SK-N-SH (cell line): Measurements from ENCODE around the gene SLC12A4. TPM values are rescaled to one million over a fixed set of nuclear protein-coding genes. Genes with fewer than 3 reads are reported as not detected.
A peak's percentile ranks its signal among the peaks of the same experiment; 100 is the strongest.

Experiments used
- CTCF ChIA-PET: fragments of 300-600, 350-600 bp; formaldehyde crosslinking; extraction: SDS; loops from one replicate; lab custom pipeline; 2021; lab: Yijun Ruan, JAX
- POLR2A ChIA-PET: fragments of 350-600 bp; sonication (Branson Sonifier 250); formaldehyde crosslinking; extraction: SDS; loops from one replicate; lab custom pipeline; 2020; ENCODE audit warnings: antibody characterized with exemption, inconsistent platforms; lab: Yijun Ruan, JAX
- DNase-seq: peaks from one replicate; pipeline ENCODE4 v3.0.0; 2012
- H2AFZ ChIP-seq: fragments of 200-600 bp; sonication (generic); 2 replicates; pipeline ENCODE4 v1.8.1; 2016; ENCODE audit warnings: antibody characterized with exemption, mild to moderate bottlenecking, low read depth
- H3F3A ChIP-seq: fragments of 200-600 bp; sonication (generic); replicated peaks from 2 replicates; pipeline ENCODE3; 2016; ENCODE audit warnings: antibody characterized with exemption, mild to moderate bottlenecking; ENCODE audit not compliant: insufficient read depth
- H3K27ac ChIP-seq, 2 experiments: fragments of 200-500 bp in 1 of 2; fragments of 200-600 bp in 1 of 2; sonication (Bioruptor generic) in 1 of 2; sonication (generic), shearing (Covaris generic) in 1 of 2; 2 replicates each; pipeline versions ENCODE4 v1.5.1 to v1.6.1; 2014 to 2016; ENCODE audit warnings: low read depth in 2 of 2, inconsistent platforms in 1 of 2, low read length in 1 of 2, mild to moderate bottlenecking in 1 of 2, mixed read lengths in 1 of 2
- H3K27me3 ChIP-seq: fragments of 200-600 bp; sonication (generic), shearing (Covaris generic); 2 replicates; pipeline ENCODE4 v1.6.1; 2016; ENCODE audit warnings: mixed run types; ENCODE audit not compliant: insufficient read depth
- H3K36me3 ChIP-seq, 2 experiments: fragments of 200-500 bp in 1 of 2; fragments of 200-600 bp in 1 of 2; sonication (Bioruptor generic) in 1 of 2; sonication (generic) in 1 of 2; replicated peaks in 1 of 2; 2 replicates each; pipeline versions ENCODE3 to v1.5.1; 2014 to 2016; ENCODE audit warnings: low read length in 1 of 2, mild to moderate bottlenecking in 1 of 2; ENCODE audit not compliant: insufficient read depth in 2 of 2, control insufficient read depth in 1 of 2
- H3K4me1 ChIP-seq, 2 experiments: fragments of 200-500 bp in 1 of 2; fragments of 200-600 bp in 1 of 2; sonication (Bioruptor generic) in 1 of 2; sonication (generic), shearing (Covaris generic) in 1 of 2; 2 replicates each; pipeline versions ENCODE4 v1.5.1 to v1.6.1; 2014 to 2016; ENCODE audit warnings: low read depth in 1 of 2, low read length in 1 of 2, mixed run types in 1 of 2; ENCODE audit not compliant: insufficient read depth in 2 of 2, control insufficient read depth in 1 of 2
- H3K4me2 ChIP-seq: fragments of 200-600 bp; sonication (generic), shearing (Covaris generic); 2 replicates; pipeline ENCODE4 v1.6.1; 2017; ENCODE audit warnings: mixed run types
- H3K4me3 ChIP-seq, 2 experiments: fragments of 200-500 bp in 1 of 2; fragments of 200-600 bp in 1 of 2; sonication (Bioruptor generic) in 1 of 2; sonication (generic), shearing (Covaris generic) in 1 of 2; 2 replicates each; pipeline versions ENCODE4 v1.5.1 to v1.8.1; 2014 to 2016; ENCODE audit warnings: low read depth in 2 of 2, inconsistent platforms in 1 of 2, low read length in 1 of 2, mild to moderate bottlenecking in 1 of 2, mixed read lengths in 1 of 2, moderate library complexity in 1 of 2
- H3K79me2 ChIP-seq: fragments of 200-600 bp; sonication (generic); 2 replicates; pipeline ENCODE4 v1.8.1; 2017; ENCODE audit warnings: mild to moderate bottlenecking; ENCODE audit not compliant: insufficient read depth
- H3K9ac ChIP-seq: fragments of 200-600 bp; sonication (generic); 2 replicates; pipeline ENCODE4 v1.6.1; 2017; ENCODE audit warnings: mixed run types
- H3K9me2 ChIP-seq: fragments of 200-600 bp; sonication (generic); 2 replicates; pipeline ENCODE4 v1.6.1; 2017; ENCODE audit warnings: mixed run types
- H3K9me3 ChIP-seq: fragments of 200-600 bp; sonication (generic); 2 replicates; pipeline ENCODE4 v1.6.1; 2017; ENCODE audit warnings: mixed run types, mild to moderate bottlenecking, moderate library complexity
- H4K20me1 ChIP-seq: fragments of 200-600 bp; sonication (generic); 2 replicates; pipeline ENCODE4 v1.6.1; 2017; ENCODE audit warnings: mild to moderate bottlenecking, mixed run types; ENCODE audit not compliant: insufficient read depth
- ELF1 ChIP-seq: IDR thresholded peaks from 2 replicates; pipeline ENCODE4 v1.4.0; 2012
- FOSL2 ChIP-seq: IDR thresholded peaks from 2 replicates; pipeline ENCODE4 v1.4.0; 2012; ENCODE audit warnings: low read depth, mild to moderate bottlenecking, moderate library complexity, borderline replicate concordance
- FOXM1 ChIP-seq: IDR thresholded peaks from 2 replicates; pipeline ENCODE4 v1.4.0; 2012; ENCODE audit warnings: low read depth, mild to moderate bottlenecking
- JUND ChIP-seq: IDR thresholded peaks from 2 replicates; pipeline ENCODE4 v1.4.0; 2012
- MXI1 ChIP-seq: IDR thresholded peaks from 2 replicates; pipeline ENCODE4 v1.6.1; 2012; ENCODE audit warnings: mild to moderate bottlenecking, low read depth, low read length, improper control_type of control experiment
- NFIC ChIP-seq: IDR thresholded peaks from 2 replicates; pipeline ENCODE4 v1.4.0; 2012; ENCODE audit warnings: borderline replicate concordance
- RAD21 ChIP-seq: IDR thresholded peaks from 2 replicates; pipeline ENCODE4 v1.6.1; 2012; ENCODE audit warnings: mild to moderate bottlenecking, low read length
- RXRA ChIP-seq: IDR thresholded peaks from 2 replicates; pipeline ENCODE4 v1.4.0; 2012; ENCODE audit warnings: low read depth, mild to moderate bottlenecking, borderline replicate concordance
- SIN3A ChIP-seq: IDR thresholded peaks from 2 replicates; pipeline ENCODE4 v1.6.1; 2012; ENCODE audit warnings: low read depth, mild to moderate bottlenecking, low read length, moderate library complexity, borderline replicate concordance
- YY1 ChIP-seq: IDR thresholded peaks from 2 replicates; pipeline ENCODE4 v1.4.0; 2012; ENCODE audit warnings: low read depth, mild to moderate bottlenecking
- WGBS: methylation state at CpG from one replicate; pipeline ENCODE4 v1.1.6; 2017; ENCODE audit warnings: low lambda C conversion rate; 5-methylcytosine and 5-hydroxymethylcytosine counted together
- polyA plus RNA-seq, 3 experiments: library from polyadenylated mRNA; depleted of rRNA; stranded (reverse); fragments of >200 nt; gene quantifications; 2 replicates each; pipeline ENCODE4 v1.2.3, GENCODE V29; 2012
- TF ChIP-seq, protein P1 (sequence below): fragments of 200-600 bp; sonication (generic); IDR thresholded peaks from 2 replicates; pipeline ENCODE4 v1.6.1; 2017; ENCODE audit warnings: antibody characterized with exemption, mild to moderate bottlenecking, moderate library complexity
- TF ChIP-seq, protein P2 (sequence below): IDR thresholded peaks from 2 replicates; pipeline ENCODE4; 2012

SLC12A4 gene
- polyA plus RNA-seq, 1 of the 3 experiments (the other 2 are of a cell fraction), result 75.8 TPM

DNA sequence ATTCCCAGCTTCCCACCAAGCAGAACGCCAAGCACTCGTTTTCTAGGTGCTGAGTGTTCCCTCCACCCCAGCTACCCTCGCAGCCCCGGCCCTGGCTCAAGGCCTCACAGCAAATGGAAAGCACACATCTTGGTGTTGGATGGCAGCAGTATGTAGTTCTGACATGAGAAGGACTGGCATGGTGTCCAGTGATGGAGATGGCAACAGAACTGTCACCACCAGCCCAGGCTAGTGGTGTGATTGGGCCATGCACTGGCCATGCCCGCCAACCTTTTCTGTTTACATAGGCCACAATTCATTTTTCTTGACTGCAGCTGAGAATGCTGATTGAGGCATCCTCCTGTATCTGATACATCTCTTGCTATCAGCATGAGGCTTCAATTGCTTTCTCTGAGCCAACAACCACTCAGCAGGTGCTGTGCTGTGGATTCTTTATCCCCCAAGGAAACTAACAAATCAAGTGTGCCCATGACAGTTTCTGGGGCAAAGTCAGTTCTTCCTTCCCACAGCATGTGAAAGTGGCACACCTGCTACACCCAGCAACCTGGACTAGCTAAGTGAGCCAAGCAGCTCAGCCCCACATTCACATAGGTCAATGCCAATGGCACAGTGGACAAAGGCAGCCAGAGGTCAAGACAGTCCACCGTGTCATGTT is 3.8 kb downstream of the SLC12A4 start (continued):
- no peak for TF ChIP-seq JUND
- TF ChIP-seq FOXM1, result no peak
- TF ChIP-seq, protein P1, sequence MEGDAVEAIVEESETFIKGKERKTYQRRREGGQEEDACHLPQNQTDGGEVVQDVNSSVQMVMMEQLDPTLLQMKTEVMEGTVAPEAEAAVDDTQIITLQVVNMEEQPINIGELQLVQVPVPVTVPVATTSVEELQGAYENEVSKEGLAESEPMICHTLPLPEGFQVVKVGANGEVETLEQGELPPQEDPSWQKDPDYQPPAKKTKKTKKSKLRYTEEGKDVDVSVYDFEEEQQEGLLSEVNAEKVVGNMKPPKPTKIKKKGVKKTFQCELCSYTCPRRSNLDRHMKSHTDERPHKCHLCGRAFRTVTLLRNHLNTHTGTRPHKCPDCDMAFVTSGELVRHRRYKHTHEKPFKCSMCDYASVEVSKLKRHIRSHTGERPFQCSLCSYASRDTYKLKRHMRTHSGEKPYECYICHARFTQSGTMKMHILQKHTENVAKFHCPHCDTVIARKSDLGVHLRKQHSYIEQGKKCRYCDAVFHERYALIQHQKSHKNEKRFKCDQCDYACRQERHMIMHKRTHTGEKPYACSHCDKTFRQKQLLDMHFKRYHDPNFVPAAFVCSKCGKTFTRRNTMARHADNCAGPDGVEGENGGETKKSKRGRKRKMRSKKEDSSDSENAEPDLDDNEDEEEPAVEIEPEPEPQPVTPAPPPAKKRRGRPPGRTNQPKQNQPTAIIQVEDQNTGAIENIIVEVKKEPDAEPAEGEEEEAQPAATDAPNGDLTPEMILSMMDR, result no peak
- no peak for TF ChIP-seq RXRA
- no peak for TF ChIP-seq MXI1
- TF ChIP-seq SIN3A, result no peak
- no peak for TF ChIP-seq YY1

DNA sequence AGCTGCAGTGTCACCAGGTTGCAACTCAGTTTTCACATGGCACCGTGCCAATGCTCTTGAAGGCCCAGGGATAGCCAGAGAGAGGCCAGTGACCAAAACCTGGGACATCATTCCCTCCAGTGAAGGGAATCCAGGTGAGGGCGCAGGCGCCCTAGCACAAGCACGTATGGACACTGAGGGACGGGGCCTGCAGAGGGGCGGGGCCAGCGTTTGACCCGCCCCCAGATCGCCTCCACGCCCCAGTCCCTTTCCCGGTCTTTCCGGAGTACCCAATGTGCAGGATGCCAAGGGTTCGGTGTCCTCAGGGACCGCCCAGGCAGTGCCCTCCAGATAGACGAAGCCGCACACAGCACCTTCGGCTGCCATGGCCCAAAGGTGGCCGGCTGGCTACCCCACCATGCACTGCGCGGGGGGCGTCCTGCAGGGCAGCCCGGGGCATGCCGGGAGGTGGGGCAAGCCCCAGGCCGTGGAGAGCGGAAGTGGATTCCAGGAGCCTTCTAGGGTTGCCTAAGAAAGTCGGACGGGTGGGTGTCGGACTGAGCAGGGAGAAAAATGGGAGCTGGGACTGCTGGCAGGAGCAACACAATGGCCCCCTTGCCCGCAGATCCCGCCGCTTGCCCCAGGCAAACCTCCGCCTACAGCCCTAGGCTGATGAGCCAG is 4.6 kb downstream of the SLC12A4 start:
- no peaks in the 10 kb centered on the region for H3K9me3 ChIP-seq
- H4K20me1 ChIP-seq, result peaks cover 58% of the 10 kb centered on the region
- H3K4me1 ChIP-seq, result peaks cover 15 to 41% of the 10 kb centered on the region in 2 experiments; a peak in 3 of 4 replicates
- no peaks in the 10 kb centered on the region for H3K27me3 ChIP-seq
- CTCF ChIA-PET, result interaction anchor here (1.1 to 1.4 kb wide), 2 partner anchors 22 to 30 kb away, joined by 3 to 7 read pairs; no protein-coding TSS in a partner anchor
- H3K9ac ChIP-seq, result no peak overlapping the region
- H3K36me3 ChIP-seq, result peaks cover 35 to 49% of the 10 kb centered on the region in 2 experiments
- H3K9me2 ChIP-seq, result no peaks in the 10 kb centered on the region
- TF ChIP-seq, protein P1, result no peak
- 0 out of 2 replicates have a peak, but pooled peaks have one; percentile 35 for TF ChIP-seq NFIC
- no peak for DNase-seq
- no peak overlapping the region for H3K4me3 ChIP-seq
- POLR2A ChIA-PET, result interaction anchor here (1.1 kb wide), 1 partner anchor 23 kb away, joined by 4 read pairs; no protein-coding TSS in a partner anchor
- no peak overlapping the region for H3K4me2 ChIP-seq
- H3K27ac ChIP-seq, result no peak overlapping the region
- peaks cover 87% of the 10 kb centered on the region for H3K79me2 ChIP-seq
- no peak overlapping the region for H2AFZ ChIP-seq
- 98% methylated on average over 22 of the region's 32 CpGs for WGBS
- no peaks in the 10 kb centered on the region for H3F3A ChIP-seq

DNA sequence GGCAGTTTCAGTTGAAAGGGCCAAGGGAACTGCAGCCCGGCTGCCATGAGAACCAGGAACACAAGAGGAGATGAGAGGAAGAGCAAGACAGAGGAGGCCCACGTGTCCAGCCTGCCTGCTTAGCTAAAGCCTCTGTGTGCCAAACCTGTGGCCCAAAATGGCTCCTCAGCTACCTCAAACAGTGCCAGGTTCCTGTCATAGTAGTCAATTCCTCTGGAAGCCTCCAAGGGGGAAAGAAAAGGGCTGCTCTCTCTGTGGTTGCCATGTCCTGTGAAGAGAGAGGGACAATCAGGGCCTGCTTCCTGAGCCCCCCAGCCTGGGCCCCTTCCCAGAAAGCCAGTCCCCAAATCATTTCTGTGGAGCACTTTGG is 5.2 kb downstream of the SLC12A4 start:
- ChIA-PET POLR2A (interaction anchor here (1.1 kb wide), 1 partner anchor 22 kb away, joined by 4 read pairs; no protein-coding TSS in a partner anchor), CTCF (interaction anchor here (4.4 kb wide), 1 partner anchor 22 kb away, joined by 32 read pairs; no protein-coding TSS in a partner anchor)
- Histone ChIP-seq H2AFZ (no peak overlapping the region), H3K9me3 (no peaks in the 10 kb centered on the region), H3K27me3 (no peaks in the 10 kb centered on the region), H3K4me1 (peaks cover 15 to 40% of the 10 kb centered on the region in 2 experiments; a peak in 3 of 4 replicates), H3K4me2 (no peak overlapping the region), H3K36me3 (peaks cover 35 to 52% of the 10 kb centered on the region in 2 experiments), H3K79me2 (peaks cover 88% of the 10 kb centered on the region), H3K27ac (no peak overlapping the region), H3K4me3 (no peak overlapping the region), H4K20me1 (peaks cover 58% of the 10 kb centered on the region), H3K9ac (no peak overlapping the region), H3K9me2 (no peaks in the 10 kb centered on the region), H3F3A (no peaks in the 10 kb centered on the region)
- no peak for TF ChIP-seq ELF1
- TF ChIP-seq RAD21, result no peak
- no peak for TF ChIP-seq FOSL2
- TF ChIP-seq, protein P2, sequence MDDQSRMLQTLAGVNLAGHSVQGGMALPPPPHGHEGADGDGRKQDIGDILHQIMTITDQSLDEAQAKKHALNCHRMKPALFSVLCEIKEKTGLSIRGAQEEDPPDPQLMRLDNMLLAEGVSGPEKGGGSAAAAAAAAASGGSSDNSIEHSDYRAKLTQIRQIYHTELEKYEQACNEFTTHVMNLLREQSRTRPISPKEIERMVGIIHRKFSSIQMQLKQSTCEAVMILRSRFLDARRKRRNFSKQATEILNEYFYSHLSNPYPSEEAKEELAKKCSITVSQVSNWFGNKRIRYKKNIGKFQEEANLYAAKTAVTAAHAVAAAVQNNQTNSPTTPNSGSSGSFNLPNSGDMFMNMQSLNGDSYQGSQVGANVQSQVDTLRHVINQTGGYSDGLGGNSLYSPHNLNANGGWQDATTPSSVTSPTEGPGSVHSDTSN, result no peak
- WGBS, result 100% methylated on average over 2 of the region's 2 CpGs
- no peak for DNase-seq
